Fibroblast of skin of right quadriceps (primary cell): ENCODE data around the gene NRIP2.
"Not testable (repeated sequence)": the region's sequence is repeated elsewhere in the genome, so short reads cannot be mapped to it uniquely, and the experiment has no call there.

Experiments used
- DNase-seq: peaks from one replicate; pipeline ENCODE4 v3.0.0-alpha.2; 2013

Gene NRIP2, protein sequence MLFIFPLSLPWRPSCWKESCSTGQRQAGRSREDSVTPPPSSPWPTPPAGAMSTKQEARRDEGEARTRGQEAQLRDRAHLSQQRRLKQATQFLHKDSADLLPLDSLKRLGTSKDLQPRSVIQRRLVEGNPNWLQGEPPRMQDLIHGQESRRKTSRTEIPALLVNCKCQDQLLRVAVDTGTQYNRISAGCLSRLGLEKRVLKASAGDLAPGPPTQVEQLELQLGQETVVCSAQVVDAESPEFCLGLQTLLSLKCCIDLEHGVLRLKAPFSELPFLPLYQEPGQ

DNA sequence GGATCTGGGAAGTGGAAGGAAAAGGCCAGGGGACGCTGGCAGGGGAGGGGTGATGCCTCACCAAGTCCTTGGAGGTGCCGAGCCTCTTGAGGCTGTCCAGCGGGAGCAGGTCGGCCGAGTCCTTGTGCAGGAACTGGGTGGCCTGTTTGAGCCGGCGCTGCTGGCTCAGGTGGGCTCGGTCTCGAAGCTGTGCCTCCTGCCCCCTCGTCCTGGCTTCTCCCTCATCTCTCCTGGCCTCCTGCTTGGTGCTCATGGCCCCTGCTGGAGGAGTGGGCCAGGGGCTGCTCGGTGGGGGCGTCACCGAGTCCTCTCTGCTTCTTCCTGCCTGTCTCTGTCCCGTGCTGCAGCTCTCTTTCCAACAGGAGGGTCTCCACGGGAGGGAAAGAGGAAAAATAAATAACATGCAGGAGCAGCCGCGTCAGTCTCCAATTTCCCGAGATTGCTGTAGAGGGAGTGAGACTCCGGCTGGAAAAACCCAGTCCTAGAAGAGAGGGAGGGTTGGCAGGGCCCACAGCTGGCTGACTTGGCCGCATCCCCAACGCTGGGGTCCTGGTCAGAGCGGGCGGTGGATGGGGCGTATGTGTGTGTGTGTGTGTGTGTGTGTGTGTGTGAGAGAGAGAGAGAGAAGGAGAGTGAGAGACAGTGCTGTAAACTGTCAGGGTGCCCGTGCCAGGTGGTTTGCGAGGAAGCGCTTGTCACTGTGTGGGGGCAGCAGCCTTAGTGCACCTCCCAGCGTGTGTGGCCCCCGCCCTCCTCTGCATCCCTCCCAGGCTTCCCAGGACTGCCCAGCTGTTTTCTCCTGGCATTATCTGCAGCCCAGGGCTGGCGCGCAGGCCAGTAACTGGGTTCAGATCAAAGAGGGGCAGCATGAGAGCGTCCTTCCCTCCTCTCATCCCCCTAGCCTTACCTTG is at the start of gene NRIP2:
Gene NRIP2, minus strand, starts transcription at position 455 of the 911 bp plus-strand sequence. Its CDS starts 52 bp downstream, at position 403.
- DNase-seq: peak; percentile 48

GRCh38 chr12:2879853-2880252 is 45.0 kb upstream of the NRIP2 start:
- DNase-seq: no peak

DNA sequence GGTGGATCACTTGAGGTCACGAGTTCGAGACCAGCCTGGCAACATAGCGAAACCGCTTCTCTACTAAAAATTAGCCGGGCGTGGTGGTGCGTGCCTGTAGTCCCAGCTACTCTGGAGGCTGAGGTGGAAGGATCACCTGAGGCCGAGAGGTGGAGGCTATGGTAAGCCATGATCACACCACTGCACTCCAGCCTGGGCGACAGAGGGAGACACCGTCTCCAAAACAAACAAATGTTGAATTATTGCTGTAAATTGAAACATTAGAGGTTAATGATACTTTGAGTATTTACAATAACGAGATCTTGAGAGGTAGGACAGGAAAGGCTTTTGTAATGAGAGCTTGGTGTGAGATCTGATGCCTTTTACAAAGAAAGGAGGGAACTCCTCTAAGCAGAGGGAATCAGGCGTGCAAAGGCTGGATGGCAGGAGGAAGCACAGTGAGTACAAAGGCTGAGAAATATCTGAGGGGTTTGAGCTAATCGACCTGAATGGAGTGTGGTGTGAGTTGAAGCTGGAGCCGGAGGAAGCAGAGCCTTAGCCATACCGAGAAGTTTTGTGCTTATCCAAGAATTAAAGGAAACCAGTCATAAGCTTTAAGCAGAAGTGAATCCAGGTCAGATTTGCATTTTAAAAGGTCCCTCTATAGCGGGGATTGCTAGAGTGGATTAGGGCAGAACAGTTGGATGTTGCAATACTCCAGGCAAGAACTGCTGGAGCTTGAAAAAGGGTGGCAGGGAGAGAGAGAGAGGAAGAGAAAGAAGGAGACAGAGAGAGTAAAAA is 43.3 kb upstream of the NRIP2 start:
- DNase-seq: peak; percentile 36

GRCh38 chr12:2877047-2877952 is 42.5 kb upstream of the NRIP2 start, which contains the start of the genes FOXM1 and RHNO1:
FOXM1 (minus strand) TSS chr12:2877174; CDS start chr12:2874478, 2,696 bp downstream.
RHNO1 (plus strand) TSS chr12:2877223; CDS start chr12:2885367, 8,144 bp downstream.
- peak; percentile 87 for DNase-seq

DNA sequence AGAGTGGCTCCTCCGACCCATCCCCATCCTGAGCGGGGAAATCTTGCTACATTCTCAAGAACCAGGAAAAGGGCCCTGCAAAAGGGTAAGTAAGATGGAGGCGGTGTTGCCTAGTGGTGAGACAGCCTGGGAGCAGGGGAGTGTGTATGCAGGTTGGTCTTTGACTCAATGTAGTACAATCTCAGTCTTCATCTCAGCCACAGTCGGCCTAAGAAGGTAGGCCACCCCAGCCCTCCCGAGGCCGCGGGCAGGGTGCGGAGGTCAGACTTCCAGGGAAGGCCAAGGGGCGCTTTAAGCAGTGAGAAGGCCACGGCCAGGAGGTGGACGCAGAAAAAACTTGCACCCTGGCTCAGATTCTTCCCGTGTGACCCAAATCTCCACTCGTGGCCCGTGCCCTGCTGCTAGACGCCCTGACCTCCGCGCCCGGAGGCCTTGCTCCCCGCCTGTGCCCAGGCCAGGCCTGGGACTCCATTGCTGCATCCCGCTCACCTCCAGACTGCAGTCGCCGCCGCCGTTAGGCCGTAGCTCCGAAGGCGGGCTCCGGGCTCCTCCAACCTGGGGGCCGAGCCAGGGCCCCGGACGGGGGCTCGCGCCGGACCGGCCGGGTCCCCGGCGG is 41.7 kb upstream of the NRIP2 start:
- DNase-seq: peak; percentile 33

- not testable (repeated sequence) for DNase-seq
Measured at GRCh38 chr12:2868986-2869632, 34.3 kb upstream of the NRIP2 start.

- no peak for DNase-seq
Measured at GRCh38 chr12:2864198-2864597, 29.4 kb upstream of the NRIP2 start.

- not testable (repeated sequence) for DNase-seq
Measured at GRCh38 chr12:2863402-2863801, 28.6 kb upstream of the NRIP2 start.

- no peak for DNase-seq
Measured at GRCh38 chr12:2862876-2863275, 28.0 kb upstream of the NRIP2 start.

DNA sequence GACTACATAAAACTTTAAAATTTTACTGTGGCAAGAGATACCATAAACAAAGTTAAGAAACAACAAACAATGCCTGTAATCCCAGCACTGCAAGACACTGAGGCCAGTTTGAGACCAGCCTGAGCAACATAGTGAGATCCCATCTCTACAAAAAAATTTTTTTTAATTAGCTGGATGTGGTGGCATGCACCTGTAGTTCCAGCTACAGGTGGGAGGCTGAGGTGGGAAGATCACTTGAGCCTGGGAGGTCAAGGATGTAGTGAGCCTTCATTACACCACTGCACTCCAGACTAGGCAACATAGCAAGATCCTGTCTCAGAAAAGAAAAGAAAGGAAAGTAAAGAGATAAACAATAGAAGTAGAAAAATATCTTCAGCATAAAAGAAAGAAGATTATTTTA is 25.3 kb upstream of the NRIP2 start:
- DNase-seq: no peak

DNA sequence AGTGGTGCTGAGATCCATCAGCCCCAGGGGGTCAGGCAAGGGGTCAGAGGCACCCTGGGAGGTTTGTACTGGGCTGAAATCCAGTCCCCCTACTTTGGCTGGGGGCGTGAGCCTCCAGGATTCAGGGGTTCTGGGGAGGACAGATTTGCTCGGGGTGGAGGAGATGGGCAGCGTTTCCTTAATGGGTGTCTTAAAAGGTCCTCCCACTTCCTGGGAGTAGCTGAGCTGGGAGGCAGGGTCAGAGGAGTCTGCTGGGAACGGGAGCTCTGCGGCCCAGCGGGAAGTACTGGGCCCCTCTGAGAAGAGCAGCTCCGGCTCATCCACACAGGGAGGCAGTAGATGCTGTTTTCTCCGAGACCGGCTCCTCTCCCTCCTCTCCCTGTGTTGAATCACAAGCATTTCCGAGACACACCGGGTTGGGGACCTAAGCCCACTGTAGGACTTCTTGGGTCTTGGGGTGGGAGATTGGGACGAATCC is 24.1 kb upstream of the NRIP2 start:
- no peak for DNase-seq

- no peak for DNase-seq
Measured at GRCh38 chr12:2858334-2858733, 23.5 kb upstream of the NRIP2 start.

DNA sequence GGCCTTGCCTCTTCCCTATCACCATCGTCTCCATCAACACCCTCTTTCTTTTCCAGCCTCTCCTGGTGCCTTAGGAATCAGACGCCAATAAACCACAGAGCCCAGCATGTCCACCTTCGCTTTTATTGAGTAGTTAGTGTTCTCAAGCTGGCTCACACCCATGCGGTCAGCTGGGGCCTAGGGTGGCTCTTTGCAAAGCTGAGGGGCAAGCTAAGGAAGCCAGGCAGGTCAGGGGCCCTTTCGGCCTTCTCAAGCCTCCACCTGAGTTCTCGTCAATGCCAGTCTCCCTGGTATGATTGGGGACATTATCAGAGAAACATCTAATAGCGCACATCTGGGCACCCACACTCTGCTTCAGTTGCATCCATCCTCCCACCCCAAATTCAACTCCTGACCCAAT is 22.7 kb upstream of the NRIP2 start:
- no peak for DNase-seq

DNA sequence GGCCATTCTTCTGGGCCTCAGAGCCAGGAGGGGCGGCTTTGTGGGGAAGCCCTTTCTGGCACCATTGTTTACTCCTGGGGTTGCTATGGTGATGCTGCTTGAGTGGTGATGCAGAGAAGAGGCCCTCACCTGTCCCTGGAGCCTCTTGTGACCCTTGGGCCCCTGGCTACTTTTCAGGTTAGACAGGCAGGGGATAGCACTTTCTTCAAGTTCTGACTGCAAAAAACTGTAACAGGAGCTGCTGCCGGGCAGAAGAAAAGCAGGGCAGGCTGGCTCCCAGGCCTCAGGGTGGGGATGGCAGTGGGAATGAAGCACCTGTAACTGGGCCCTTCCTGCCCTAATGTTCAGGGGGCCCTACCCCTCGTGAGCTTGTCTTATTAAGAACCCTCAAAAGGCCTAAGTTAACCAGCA is 22.2 kb upstream of the NRIP2 start, which contains the start of gene TEX52:
Gene TEX52, minus strand, starts transcription at position 19 of the 411 bp plus-strand sequence. Its CDS starts 13 bp downstream, at position 6.
- no peak for DNase-seq

DNA sequence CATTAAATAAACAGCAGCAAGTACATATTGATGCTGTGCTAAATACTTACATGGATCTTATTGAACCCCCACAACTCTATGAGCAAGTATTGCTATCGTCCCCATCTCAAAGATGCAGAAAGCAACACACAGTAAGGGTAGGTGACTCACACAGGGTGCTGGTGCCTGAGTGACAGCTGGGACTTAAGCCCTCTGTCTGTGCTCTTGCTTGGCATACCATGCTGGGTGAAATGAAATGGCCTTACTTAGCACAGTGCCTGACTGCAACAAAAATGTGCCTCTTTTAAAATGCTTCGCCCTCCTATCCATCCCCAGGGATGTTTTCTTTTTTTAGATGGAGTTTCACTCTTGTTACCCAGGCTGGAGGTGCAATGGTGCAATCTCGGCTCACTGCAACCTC is 21.2 kb upstream of the NRIP2 start:
- DNase-seq: no peak

GRCh38 chr12:2855546-2855945 is 20.7 kb upstream of the NRIP2 start:
- no peak for DNase-seq

GRCh38 chr12:2854669-2855453 is 20.0 kb upstream of the NRIP2 start:
- DNase-seq: no peak

DNA sequence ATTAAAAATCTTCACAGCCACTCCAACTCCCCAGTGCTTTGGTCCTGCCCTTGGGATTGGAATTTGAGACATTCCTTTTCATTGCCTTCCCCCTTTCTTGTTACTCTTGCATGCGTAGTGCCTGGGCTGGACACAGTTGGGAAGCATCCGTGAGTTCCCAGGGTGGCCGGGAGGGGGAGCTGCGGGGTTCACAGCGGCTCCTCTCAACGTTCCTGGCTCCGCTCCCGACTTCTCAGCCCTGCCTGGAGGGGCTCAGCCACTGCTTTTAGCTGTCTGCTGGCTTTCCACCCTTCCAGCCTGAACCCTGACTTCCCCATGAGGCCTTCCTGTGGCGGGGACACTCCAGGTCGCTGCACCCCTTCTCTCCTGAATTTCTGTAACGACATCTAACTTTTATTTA is 18.8 kb upstream of the NRIP2 start:
- peak; percentile 80 for DNase-seq

DNA sequence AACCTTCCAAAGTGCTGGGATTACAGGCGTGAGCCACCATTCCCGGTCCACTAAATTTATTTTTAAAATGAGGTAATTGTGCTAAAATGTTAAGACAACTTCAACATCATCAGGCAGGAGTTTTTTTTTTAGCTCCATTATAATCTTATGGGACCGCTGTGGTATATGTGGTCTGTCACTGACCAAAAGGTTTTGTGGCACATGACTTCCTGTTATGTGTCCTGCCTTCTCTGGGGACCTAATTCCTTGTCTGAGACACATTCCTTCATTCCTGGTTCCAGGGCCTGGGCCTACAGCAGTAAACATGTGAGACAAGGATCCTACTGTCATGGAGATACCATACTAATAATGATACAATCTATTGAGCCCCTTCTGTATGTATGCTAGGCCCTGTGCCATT is 17.1 kb upstream of the NRIP2 start:
- DNase-seq: no peak

GRCh38 chr12:2845280-2845679 is 10.4 kb upstream of the NRIP2 start:
- peak; percentile 88 for DNase-seq
